ENCODE measurements around the gene HGD. TPM values are rescaled to one million over a fixed set of nuclear protein-coding genes. Genes with fewer than 3 reads are reported as not detected.

HGD gene
- total and polyA plus RNA-seq, 2 of the 13 experiments (the other 11 are each of a cell fraction or from before 2014, with no cell fraction given): 265 to 398 TPM

- intact Hi-C loops (cut with micrococcal nuclease; ENCODE audit: unreplicated experiment) (no loop called here), in situ Hi-C loops (cut with HindIII; ENCODE audit: extremely low pct_ligation_motif_present, low pct_unique_long_range_greater_than_20kb) (no loop called here)
- Histone ChIP-seq H3K4me3 (replicated peaks in 1 of 3; ENCODE audit: insufficient read depth in 1 of 3, low read depth in 2 of 3, low read length in 3 of 3) (no peak overlapping the region), H3K36me3 (replicated peaks in 1 of 2; ENCODE audit: control insufficient read depth in 1 of 2, insufficient read depth in 2 of 2, low read length in 2 of 2) (peaks cover 0 to 14% of the 10 kb centered on the region in 2 experiments; a peak in 2 of 5 replicates), H3K27me3 (ENCODE audit: control insufficient read depth in 1 of 2, insufficient read depth in 2 of 2, low read length in 2 of 2) (no peaks in the 10 kb centered on the region), H4K20me1 (ENCODE audit: insufficient read depth, low read length) (no peaks in the 10 kb centered on the region), H3K9ac (ENCODE audit: insufficient read depth, low read depth, low read length) (no peak overlapping the region), H3K27ac (ENCODE audit: extremely low read length, insufficient read depth, low read length) (no peak overlapping the region), H3K4me2 (ENCODE audit: low read depth, low read length) (no peak overlapping the region), H3K4me1 (ENCODE audit: insufficient read depth, low read length) (peaks cover 22% of the 10 kb centered on the region), H3K9me3 (ENCODE audit: low read length) (no peaks in the 10 kb centered on the region), H2AFZ (ENCODE audit: low read length) (no peak overlapping the region), H3K79me2 (ENCODE audit: insufficient read depth, low read length) (peaks cover 14% of the 10 kb centered on the region)
- DNase-seq (ENCODE audit: low spot score) (no peak), ATAC-seq (no peak; the same call in 2 of the 3 replicates), FAIRE-seq (no peak)
- TF ChIP-seq GATAD2A (CRISPR knock-in tag; IDR thresholded peaks at IDR 0.05) (no peak), GABPA (IDR thresholded peaks at IDR 0.05; ENCODE audit: low read depth, low read length) (no peak), GABPA (CRISPR knock-in tag; IDR thresholded peaks at IDR 0.05; ENCODE audit: low read depth) (no peak), ZNF24 (IDR thresholded peaks at IDR 0.05) (no peak), ZNF557 (CRISPR knock-in tag; IDR thresholded peaks at IDR 0.05) (no peak), RCOR2 (CRISPR knock-in tag; IDR thresholded peaks at IDR 0.05) (no peak), MEF2D (CRISPR knock-in tag; IDR thresholded peaks at IDR 0.05) (no peak), ZBTB21 (CRISPR knock-in tag; IDR thresholded peaks at IDR 0.05) (no peak), KDM2A (CRISPR knock-in tag; IDR thresholded peaks at IDR 0.05; ENCODE audit: borderline replicate concordance, low read depth) (no peak), ZNF839 (CRISPR knock-in tag; IDR thresholded peaks at IDR 0.05; ENCODE audit: borderline replicate concordance) (no peak)
- no TSS peak for BruUV-seq (replicated peaks)
- ChIA-PET POLR2A (no interaction called here), CTCF (ENCODE audit: low intra/inter-chr PET ratio, low total read pairs) (no interaction called here)
- WGBS (ENCODE audit: low lambda C conversion rate): 98% methylated on average over 2 of the region's 2 CpGs
These were observed 79.4 kb downstream of the HGD start for GRCh38 chr3:120602682-120603081.

- intact Hi-C loops (cut with micrococcal nuclease; ENCODE audit: unreplicated experiment) (no loop called here), in situ Hi-C loops (cut with HindIII; ENCODE audit: extremely low pct_ligation_motif_present, low pct_unique_long_range_greater_than_20kb) (no loop called here)
- Histone ChIP-seq H3K27ac (ENCODE audit: extremely low read length, insufficient read depth, low read length) (no peak overlapping the region), H3K36me3 (replicated peaks in 1 of 2; ENCODE audit: control insufficient read depth in 1 of 2, insufficient read depth in 2 of 2, low read length in 2 of 2) (peaks cover 0 to 14% of the 10 kb centered on the region in 2 experiments; a peak in 2 of 5 replicates), H3K79me2 (ENCODE audit: insufficient read depth, low read length) (peaks cover 25% of the 10 kb centered on the region), H3K27me3 (ENCODE audit: control insufficient read depth in 1 of 2, insufficient read depth in 2 of 2, low read length in 2 of 2) (peaks cover 0 to 2% of the 10 kb centered on the region in 2 experiments; a peak in 1 of 5 replicates), H3K4me2 (ENCODE audit: low read depth, low read length) (no peak overlapping the region), H2AFZ (ENCODE audit: low read length) (no peak overlapping the region), H3K4me1 (ENCODE audit: insufficient read depth, low read length) (peaks cover 29% of the 10 kb centered on the region), H4K20me1 (ENCODE audit: insufficient read depth, low read length) (no peaks in the 10 kb centered on the region), H3K9ac (ENCODE audit: insufficient read depth, low read depth, low read length) (no peak overlapping the region), H3K4me3 (replicated peaks in 1 of 3; ENCODE audit: insufficient read depth in 1 of 3, low read depth in 2 of 3, low read length in 3 of 3) (no peak overlapping the region), H3K9me3 (ENCODE audit: low read length) (no peaks in the 10 kb centered on the region)
- FAIRE-seq (no peak), DNase-seq (ENCODE audit: low spot score) (no peak), ATAC-seq (no peak)
- ChIA-PET CTCF (ENCODE audit: low intra/inter-chr PET ratio, low total read pairs) (no interaction called here), POLR2A (no interaction called here)
- 90% methylated on average over 4 of the region's 4 CpGs for WGBS (ENCODE audit: low lambda C conversion rate)
- BruUV-seq (replicated peaks): no TSS peak
- TF ChIP-seq ZNF276 (CRISPR knock-in tag; IDR thresholded peaks at IDR 0.05; ENCODE audit: low read depth) (no peak), HOXA7 (CRISPR knock-in tag; IDR thresholded peaks at IDR 0.05) (no peak), SIX4 (CRISPR knock-in tag; IDR thresholded peaks at IDR 0.05) (no peak), THAP7 (CRISPR knock-in tag; IDR thresholded peaks at IDR 0.05) (no peak)
These were observed 80.5 kb downstream of the HGD start for GRCh38 chr3:120601554-120601953.

All from HepG2 (cell line).